ENCODE data around the gene MORF4L1.
"Not testable (repeated sequence)": the region's sequence is repeated elsewhere in the genome, so short reads cannot be mapped to it uniquely, and the experiment has no call there.

MORF4L1 gene
- 310 to 413 reads per million in 2 donors for total RNA-seq

GRCh38 chr15:78872155-78872971, at the start of gene MORF4L1:
Gene MORF4L1, plus strand, starts transcription at chr15:78872890. Its CDS starts 128 bp downstream, at chr15:78873018.
- DNase-seq = peak; percentile 93 to 99 (median 96)

- DNase-seq = no peak
Measured at GRCh38 chr15:78828920-78829319, 43.8 kb upstream of the MORF4L1 start.

- no peak for DNase-seq
Measured at GRCh38 chr15:78830514-78831228, 42.0 kb upstream of the MORF4L1 start.

GRCh38 chr15:78831229-78832207, 41.2 kb upstream of the MORF4L1 start:
- DNase-seq = no peak

- DNase-seq = no peak
Measured at GRCh38 chr15:78836333-78836732, 36.4 kb upstream of the MORF4L1 start.

GRCh38 chr15:78837131-78837530, 35.6 kb upstream of the MORF4L1 start:
- no peak for DNase-seq

- no peak for DNase-seq
Measured at GRCh38 chr15:78837543-78837942, 35.1 kb upstream of the MORF4L1 start.

- DNase-seq = no peak
Measured at GRCh38 chr15:78838489-78838888, 34.2 kb upstream of the MORF4L1 start.

GRCh38 chr15:78839151-78839550, 33.5 kb upstream of the MORF4L1 start:
- DNase-seq = not testable (repeated sequence)

- no peak for DNase-seq
Measured at GRCh38 chr15:78840661-78841375, 31.9 kb upstream of the MORF4L1 start.

GRCh38 chr15:78841376-78841706, 31.3 kb upstream of the MORF4L1 start:
- DNase-seq = no peak

- no peak for DNase-seq
Measured at GRCh38 chr15:78841891-78842290, 30.8 kb upstream of the MORF4L1 start.

GRCh38 chr15:78842519-78842918, 30.2 kb upstream of the MORF4L1 start:
- DNase-seq = no peak

GRCh38 chr15:78846906-78847305, 25.8 kb upstream of the MORF4L1 start:
- not testable (repeated sequence) for DNase-seq

- DNase-seq = not testable (repeated sequence)
Measured at GRCh38 chr15:78847387-78847906, 25.2 kb upstream of the MORF4L1 start.

GRCh38 chr15:78850352-78850751, 22.3 kb upstream of the MORF4L1 start:
- DNase-seq = no peak

GRCh38 chr15:78850941-78851755, 21.5 kb upstream of the MORF4L1 start:
- DNase-seq = no peak

- DNase-seq = no peak
Measured at GRCh38 chr15:78853500-78853899, 19.2 kb upstream of the MORF4L1 start.

GRCh38 chr15:78854833-78855372, 17.8 kb upstream of the MORF4L1 start:
- DNase-seq = no peak

- no peak for DNase-seq
Measured at GRCh38 chr15:78855746-78856145, 16.9 kb upstream of the MORF4L1 start.

Data from T-helper 2 cell (primary cell).